Stimulated activated naive CD8-positive, alpha-beta T cell treated with anti-CD3 and anti-CD28 coated beads, Interleukin-15, Interleukin-2, amounts not matched to agents 100 U/mL and 50 U/mL, for 24 hours (primary cell): Measurements from ENCODE around the gene LEPROT.
"Not testable (repeated sequence)": the region's sequence is repeated elsewhere in the genome, so short reads cannot be mapped to it uniquely, and the experiment has no call there.

Source experiments
- ATAC-seq: fragments of 150-1000 bp; cut with Tn5 transposase; one replicate; pipeline ENCODE4 v1.10.0; 2021
- DNase-seq: peaks from one replicate; pipeline ENCODE4 v3.0.0; 2021

Gene LEPROT

GRCh38 chr1:65420590-65421350 lies at the start of gene LEPROT, which contains the start of gene LEPR:
LEPROT (plus strand) TSS chr1:65420668; CDS start chr1:65420725, 57 bp downstream.
LEPR (plus strand) TSS chr1:65420668; CDS start chr1:65565566, 144,898 bp downstream.
- DNase-seq (no peak), ATAC-seq (no peak)

DNA sequence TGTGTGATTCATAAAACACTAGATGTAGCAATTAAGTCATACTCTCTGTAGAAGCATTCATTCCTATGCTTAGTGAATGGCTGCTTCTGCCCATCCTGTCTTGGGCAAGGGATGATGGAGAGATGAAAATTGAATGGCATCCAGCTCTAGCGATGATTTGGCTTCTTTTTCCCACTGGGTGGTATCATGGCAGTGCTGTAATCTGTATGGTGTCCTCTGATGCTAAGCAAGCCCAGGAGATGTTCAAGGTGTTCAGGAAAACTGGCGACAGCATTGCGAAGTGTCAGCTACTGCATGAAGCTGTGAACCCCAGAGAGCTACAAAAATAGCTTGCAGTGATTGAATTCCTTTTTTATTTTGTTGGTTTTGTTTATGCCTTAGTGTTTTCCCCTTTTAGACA lies 48.9 kb upstream of the LEPROT start:
- ATAC-seq: no peak

GRCh38 chr1:65372557-65372956 lies 47.9 kb upstream of the LEPROT start:
- DNase-seq (no peak), ATAC-seq (no peak)

More for the DNA sequence above, 48.9 kb upstream of the LEPROT start:
- DNase-seq: no peak

- ATAC-seq (no peak), DNase-seq (no peak)
Observed at GRCh38 chr1:65377496-65378246, 42.8 kb upstream of the LEPROT start.

- ATAC-seq (no peak), DNase-seq (no peak)
Observed at GRCh38 chr1:65378247-65378946, 42.1 kb upstream of the LEPROT start.

GRCh38 chr1:65384426-65384825 lies 36.0 kb upstream of the LEPROT start:
- ATAC-seq: not testable (repeated sequence)

DNA sequence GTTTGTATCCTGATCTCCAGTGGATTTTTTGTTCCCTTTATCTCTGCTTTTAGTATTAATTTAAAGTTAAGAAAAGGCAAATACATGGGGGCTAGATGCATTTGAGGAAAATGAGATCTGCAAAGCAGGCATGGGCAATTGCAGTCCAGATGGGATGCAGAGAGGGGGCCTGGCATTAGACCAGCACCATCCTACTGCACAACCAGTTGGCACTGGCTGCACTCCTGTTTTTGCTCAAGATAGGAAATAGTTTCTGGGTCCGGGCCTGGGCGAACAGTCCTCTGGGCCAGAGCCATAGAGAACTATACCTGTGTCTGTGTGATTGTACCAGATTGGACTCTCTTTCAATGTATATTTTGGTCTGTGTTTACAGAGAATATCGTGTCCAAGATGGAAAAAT lies 34.0 kb upstream of the LEPROT start:
- ATAC-seq (no peak), DNase-seq (no peak)

More at GRCh38 chr1:65384426-65384825, 36.0 kb upstream of the LEPROT start:
- not testable (repeated sequence) for DNase-seq

DNA sequence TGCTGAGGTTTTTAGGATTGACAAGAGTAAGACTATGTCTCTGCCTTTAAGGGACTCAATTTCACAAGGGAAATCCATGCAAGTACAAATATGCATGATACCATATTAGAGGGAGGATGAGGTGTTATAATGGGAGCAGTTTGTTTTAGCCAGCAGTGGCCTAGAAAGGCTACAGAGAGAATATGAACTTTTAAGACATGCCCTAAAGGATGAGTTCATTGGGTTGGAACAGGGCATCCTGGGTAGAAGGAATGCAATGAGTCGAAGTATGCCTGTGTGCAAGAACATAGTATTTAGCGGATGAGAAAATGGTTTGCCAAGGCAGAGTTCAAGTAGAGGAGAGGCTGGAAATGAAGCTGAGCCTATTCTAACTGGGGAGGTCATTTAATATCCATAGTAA lies 32.6 kb upstream of the LEPROT start:
- DNase-seq (no peak), ATAC-seq (no peak)

DNA sequence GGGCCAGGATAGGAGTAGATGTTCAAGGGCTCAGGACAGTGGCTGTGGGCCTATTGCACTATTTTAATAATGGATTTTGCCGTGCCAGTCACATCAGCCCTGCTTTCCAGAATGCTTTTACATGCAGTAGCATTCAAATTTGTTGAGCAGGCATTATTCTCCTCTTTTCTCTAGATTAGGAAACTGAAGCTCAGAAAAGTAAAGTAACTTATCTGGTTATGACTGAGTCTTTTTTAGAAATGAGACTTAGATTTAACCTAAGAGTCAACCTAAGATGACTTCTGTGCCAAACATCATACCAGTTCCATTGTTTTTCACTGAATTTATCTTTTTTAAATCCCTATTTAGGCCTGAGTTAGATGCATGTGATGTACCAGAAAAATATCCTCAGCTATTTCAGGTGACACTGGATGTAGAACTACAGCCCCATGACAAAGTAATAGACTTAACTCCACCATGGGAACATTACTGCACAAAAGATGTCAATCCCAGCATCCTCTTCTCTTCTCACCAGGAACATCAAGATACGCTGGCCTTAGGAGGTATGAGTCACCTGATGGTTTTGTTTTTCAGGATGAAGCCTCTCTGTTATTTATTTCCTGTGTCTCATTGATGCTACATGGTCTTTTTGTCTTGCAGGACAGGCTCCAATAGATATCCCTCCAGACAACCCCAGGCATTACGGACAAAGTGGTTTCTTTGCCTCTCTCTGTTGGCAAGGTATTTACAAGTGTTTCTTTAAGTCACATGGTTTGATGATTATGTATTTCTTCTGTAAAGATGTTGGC lies 31.4 kb upstream of the LEPROT start:
- DNase-seq: no peak

GRCh38 chr1:65392497-65392896 lies 28.0 kb upstream of the LEPROT start:
- ATAC-seq: no peak
- DNase-seq: no peak

More for the DNA sequence above, 31.4 kb upstream of the LEPROT start:
- no peak for ATAC-seq

GRCh38 chr1:65393347-65393746 lies 27.1 kb upstream of the LEPROT start:
- ATAC-seq: peak; percentile 98

DNA sequence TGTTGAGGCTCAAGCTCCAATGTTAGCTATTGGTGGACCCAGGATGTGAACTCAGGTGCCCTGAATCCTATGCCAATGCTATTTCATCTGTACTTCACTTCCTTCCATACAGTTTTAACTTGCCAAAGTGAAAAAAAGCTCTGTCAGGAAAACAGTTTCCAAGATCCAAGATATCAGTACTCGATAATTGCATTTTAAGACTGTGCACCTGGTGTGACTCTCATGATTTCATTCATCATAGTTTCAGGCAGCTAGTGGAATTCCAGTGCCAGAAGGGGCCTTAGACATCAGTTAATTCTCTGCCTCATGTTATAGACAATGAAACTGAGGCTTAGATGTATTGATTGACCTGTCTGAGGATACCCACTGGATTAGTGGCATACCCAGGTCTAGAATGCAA lies 26.5 kb upstream of the LEPROT start:
- DNase-seq: no peak
- no peak for ATAC-seq

More at GRCh38 chr1:65393347-65393746, 27.1 kb upstream of the LEPROT start:
- DNase-seq: peak; percentile 8

DNA sequence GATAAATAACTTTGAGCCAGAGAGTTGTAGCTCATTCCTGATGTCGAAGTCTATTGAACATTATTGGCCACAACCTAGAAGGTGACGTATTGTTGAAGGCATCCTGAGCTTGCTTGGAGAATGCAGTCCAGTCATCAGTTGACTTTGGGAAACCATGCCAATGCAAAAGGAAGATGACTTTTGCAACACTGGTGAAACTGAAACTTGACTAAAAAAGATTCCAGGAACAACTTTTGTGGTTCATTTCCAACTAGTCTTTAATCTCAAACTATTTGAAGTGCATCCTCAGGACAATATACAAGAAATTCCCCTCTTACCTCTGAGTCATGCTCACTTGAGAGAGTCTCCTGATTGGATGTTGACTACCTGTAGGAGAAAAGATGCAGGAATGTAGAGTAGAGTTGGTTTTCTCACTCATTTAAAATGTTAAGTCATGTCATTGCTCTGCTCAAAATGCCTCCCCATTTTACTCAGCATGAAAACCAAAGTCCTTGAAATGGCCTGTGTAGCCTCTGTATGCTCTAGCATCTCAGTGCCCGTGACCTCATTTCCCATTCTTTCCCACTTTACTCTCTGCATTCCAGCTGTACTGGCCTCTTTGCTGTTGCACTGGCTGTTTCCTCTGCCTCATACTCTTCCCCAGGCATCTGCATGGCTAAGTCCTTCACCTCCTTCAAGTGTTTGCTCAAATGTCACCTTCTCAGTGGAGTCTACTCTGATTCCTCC lies 24.4 kb upstream of the LEPROT start:
- DNase-seq (no peak), ATAC-seq (peak; percentile 37)

- no peak for ATAC-seq
- DNase-seq: no peak
Observed at GRCh38 chr1:65398083-65398482, 22.4 kb upstream of the LEPROT start.

- no peak for ATAC-seq
- DNase-seq: no peak
Observed at GRCh38 chr1:65399003-65399402, 21.5 kb upstream of the LEPROT start.

- DNase-seq (no peak), ATAC-seq (no peak)
Observed at GRCh38 chr1:65401612-65402011, 18.9 kb upstream of the LEPROT start.

- no peak for ATAC-seq
Observed at GRCh38 chr1:65404941-65405340, 15.5 kb upstream of the LEPROT start.

DNA sequence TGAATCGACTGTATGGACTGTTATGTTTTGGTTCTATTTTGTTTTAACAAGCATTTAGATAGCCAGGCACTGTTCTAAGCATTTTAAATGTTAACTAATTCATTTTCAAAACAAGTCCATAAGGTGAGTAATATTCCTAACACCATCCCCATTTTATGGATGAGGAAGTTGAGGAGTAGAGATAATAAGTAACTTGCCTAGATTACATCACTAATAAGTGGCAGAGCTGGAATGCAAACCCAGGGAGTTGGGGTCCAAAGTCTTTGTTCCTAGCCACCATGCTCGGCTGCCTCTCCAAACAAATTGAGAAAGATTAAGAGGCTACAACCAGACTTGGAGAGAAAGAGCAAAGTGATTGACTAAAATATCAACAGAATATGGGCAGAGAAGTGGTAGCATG lies 12.6 kb upstream of the LEPROT start:
- DNase-seq: no peak
- ATAC-seq: no peak

More at GRCh38 chr1:65404941-65405340, 15.5 kb upstream of the LEPROT start:
- no peak for DNase-seq

- no peak for ATAC-seq
Observed at GRCh38 chr1:65409314-65409713, 11.2 kb upstream of the LEPROT start.

DNA sequence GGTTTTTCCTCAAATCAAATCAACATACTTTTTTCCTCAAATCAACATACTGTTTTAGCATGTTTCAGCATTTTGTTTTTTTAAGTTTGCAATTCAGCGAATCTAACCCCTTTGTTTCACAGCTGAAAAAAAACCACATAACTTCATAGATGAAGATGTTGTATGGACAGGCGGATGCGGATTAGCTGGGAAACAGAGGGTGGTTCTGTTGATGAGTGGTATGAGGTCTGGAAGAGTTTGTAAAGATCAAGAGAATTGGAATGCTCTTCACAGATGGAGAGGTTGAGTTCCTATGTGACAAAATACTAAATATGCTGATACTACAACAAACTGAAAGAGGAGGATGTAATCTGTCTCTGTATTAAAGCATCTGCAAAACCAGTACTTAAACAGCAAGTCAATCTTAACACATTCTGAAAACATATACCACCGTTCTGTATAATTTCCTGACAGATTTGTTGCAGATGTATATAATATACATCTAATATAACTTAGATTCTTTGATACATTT lies 10.6 kb upstream of the LEPROT start:
- ATAC-seq: no peak
- DNase-seq: no peak

More at GRCh38 chr1:65409314-65409713, 11.2 kb upstream of the LEPROT start:
- no peak for DNase-seq
